Stomach (tissue), 4 donors: Measurements from ENCODE around the gene NDUFAB1.

Source experiments
- CTCF ChIP-seq, 7 experiments: fragments of 450-650 bp in 4 of 7; fragments of 200-600 bp in 3 of 7; sonication (generic) in 3 of 7; IDR thresholded peaks; one replicate each; pipeline ENCODE4 v1.5.1; 2016 to 2019; ENCODE audit warnings: antibody characterized with exemption in 7 of 7, control low read depth in 2 of 7, mild to moderate bottlenecking in 1 of 7
- EP300 ChIP-seq: sonication (generic); formaldehyde crosslinking; IDR thresholded peaks from one replicate; pipeline ENCODE4 v1.6.1; 2017; ENCODE audit warnings: antibody characterized with exemption
- POLR2A ChIP-seq, 4 donors: fragments of 450-650 bp; IDR thresholded peaks; one replicate each; pipeline ENCODE4 v1.6.1; 2016; ENCODE audit warnings: antibody characterized with exemption in 4 of 4, control low read depth in 2 of 4, mild to moderate bottlenecking in 1 of 4, moderate library complexity in 1 of 4
- POLR2AphosphoS5 ChIP-seq, 3 donors: sonication (generic); formaldehyde crosslinking; IDR thresholded peaks; one replicate each; pipeline ENCODE4 v1.6.1; 2016; ENCODE audit warnings: antibody characterized with exemption in 3 of 3

- no peak for TF ChIP-seq CTCF (IDR thresholded peaks at IDR 0.05)
- no peak for TF ChIP-seq EP300
- no peak for TF ChIP-seq POLR2A (IDR thresholded peaks at IDR 0.05)
- no peak for TF ChIP-seq POLR2AphosphoS5 (IDR thresholded peaks at IDR 0.05)
Observed at GRCh38 chr16:23635958-23636357, 39.8 kb upstream of the NDUFAB1 start.
